Sigmoid colon (tissue), 3 donors: Measurements from ENCODE around the gene TACR1.

Source experiments
- POLR2A ChIP-seq, 2 donors: fragments of 450-650 bp; IDR thresholded peaks; one replicate each; pipeline ENCODE4 v1.6.1; 2016; ENCODE audit warnings: antibody characterized with exemption in 2 of 2, mild to moderate bottlenecking in 2 of 2, moderate library complexity in 2 of 2
- TF ChIP-seq, protein P1 (sequence below), 4 experiments: fragments of 450-650 bp in 3 of 4; fragments of 200-600 bp in 1 of 4; IDR thresholded peaks; one replicate each; pipeline ENCODE4 v1.5.1; 2016 to 2019; ENCODE audit warnings: antibody characterized with exemption in 4 of 4, mild to moderate bottlenecking in 3 of 4, moderate library complexity in 2 of 4

DNA sequence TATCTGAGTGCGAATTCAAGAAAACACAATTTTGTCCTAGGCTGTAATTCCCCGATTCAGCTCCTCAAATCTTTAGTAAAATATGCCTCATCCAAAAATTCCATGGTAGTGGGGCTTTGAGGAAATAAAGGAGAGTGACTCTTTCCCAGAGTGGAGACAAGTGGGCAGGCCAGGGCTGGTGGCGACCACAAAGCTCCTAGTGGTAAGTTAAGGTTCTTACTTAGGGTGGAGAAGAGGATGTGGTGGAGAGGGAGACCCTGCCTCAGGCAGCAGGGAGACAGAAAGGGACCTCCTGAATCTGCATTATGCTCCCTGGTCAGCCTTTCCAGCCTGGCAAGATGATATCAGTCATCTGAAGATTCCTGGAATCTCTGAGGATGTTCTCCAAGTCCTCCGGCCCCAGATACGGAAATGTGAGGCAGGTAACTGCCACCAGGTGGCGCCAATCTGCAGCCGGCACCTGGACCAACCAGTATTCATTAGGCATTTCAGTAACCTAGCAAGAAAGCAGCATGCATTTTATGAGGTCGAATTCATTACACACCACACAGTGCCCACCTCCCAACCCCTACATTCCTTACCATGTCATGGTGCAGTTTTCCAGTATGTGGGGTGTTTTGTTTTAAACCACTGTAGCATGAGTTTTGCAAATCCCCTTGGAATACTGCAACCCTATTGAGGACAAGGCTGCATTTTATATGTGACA lies 134.5 kb downstream of the TACR1 start:
- TF ChIP-seq, protein P1, sequence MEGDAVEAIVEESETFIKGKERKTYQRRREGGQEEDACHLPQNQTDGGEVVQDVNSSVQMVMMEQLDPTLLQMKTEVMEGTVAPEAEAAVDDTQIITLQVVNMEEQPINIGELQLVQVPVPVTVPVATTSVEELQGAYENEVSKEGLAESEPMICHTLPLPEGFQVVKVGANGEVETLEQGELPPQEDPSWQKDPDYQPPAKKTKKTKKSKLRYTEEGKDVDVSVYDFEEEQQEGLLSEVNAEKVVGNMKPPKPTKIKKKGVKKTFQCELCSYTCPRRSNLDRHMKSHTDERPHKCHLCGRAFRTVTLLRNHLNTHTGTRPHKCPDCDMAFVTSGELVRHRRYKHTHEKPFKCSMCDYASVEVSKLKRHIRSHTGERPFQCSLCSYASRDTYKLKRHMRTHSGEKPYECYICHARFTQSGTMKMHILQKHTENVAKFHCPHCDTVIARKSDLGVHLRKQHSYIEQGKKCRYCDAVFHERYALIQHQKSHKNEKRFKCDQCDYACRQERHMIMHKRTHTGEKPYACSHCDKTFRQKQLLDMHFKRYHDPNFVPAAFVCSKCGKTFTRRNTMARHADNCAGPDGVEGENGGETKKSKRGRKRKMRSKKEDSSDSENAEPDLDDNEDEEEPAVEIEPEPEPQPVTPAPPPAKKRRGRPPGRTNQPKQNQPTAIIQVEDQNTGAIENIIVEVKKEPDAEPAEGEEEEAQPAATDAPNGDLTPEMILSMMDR (IDR thresholded peaks at IDR 0.05), result peak in 3 of 4 experiments; percentile 34 to 51 (median 49)
- TF ChIP-seq POLR2A (IDR thresholded peaks at IDR 0.05), result no peak
